ENCODE results near the gene EHBP1.

DNA sequence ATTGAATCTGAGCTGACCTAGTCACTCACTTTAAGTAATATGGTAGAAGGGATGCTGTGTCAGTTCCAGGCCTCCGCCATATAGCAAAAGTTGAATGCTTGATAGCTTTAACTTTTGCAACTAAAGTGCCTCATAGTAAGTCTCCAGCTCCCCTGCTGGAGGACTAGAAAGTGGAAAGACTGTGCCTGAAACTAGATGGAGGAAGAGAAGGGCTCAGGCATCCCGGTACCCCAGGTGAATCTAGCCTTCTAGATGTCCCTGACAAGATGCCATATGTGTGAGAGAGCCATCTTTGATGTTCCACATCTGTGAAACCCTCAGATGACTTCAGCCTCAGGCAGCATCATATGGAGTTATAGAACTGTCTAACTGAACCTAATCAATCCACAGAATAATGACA, 366.2 kb downstream of the EHBP1 start:
- TF ChIP-seq, protein P1, sequence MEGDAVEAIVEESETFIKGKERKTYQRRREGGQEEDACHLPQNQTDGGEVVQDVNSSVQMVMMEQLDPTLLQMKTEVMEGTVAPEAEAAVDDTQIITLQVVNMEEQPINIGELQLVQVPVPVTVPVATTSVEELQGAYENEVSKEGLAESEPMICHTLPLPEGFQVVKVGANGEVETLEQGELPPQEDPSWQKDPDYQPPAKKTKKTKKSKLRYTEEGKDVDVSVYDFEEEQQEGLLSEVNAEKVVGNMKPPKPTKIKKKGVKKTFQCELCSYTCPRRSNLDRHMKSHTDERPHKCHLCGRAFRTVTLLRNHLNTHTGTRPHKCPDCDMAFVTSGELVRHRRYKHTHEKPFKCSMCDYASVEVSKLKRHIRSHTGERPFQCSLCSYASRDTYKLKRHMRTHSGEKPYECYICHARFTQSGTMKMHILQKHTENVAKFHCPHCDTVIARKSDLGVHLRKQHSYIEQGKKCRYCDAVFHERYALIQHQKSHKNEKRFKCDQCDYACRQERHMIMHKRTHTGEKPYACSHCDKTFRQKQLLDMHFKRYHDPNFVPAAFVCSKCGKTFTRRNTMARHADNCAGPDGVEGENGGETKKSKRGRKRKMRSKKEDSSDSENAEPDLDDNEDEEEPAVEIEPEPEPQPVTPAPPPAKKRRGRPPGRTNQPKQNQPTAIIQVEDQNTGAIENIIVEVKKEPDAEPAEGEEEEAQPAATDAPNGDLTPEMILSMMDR (IDR thresholded peaks at IDR 0.05): no peak
- TF ChIP-seq POLR2AphosphoS5 (IDR thresholded peaks at IDR 0.05) (no peak), POLR2A (IDR thresholded peaks at IDR 0.05) (no peak)

Data from suprapubic skin (tissue), 4 donors.